Fibroblast of lung (primary cell): ENCODE data around the gene CEMIP. TPM values are rescaled to one million over a fixed set of nuclear protein-coding genes. Genes with fewer than 3 reads are reported as not detected.
"Not testable (repeated sequence)": the region's sequence is repeated elsewhere in the genome, so short reads cannot be mapped to it uniquely, and the experiment has no call there.

ENCODE experiments used
- DNase-seq, 2 donors: peaks; one replicate each; pipeline versions ENCODE4 v3.0.0 to v3.0.0-alpha.2; 2010; ENCODE audit warnings: low read depth in 2 of 2
- H2AFZ ChIP-seq: 2 replicates; pipeline ENCODE4 v1.5.1; 2012; ENCODE audit warnings: low read length, control low read depth, inconsistent platforms
- H3K27ac ChIP-seq: 2 replicates; pipeline ENCODE4 v1.5.1; 2011; ENCODE audit warnings: low read length, control low read depth; ENCODE audit not compliant: insufficient read depth
- H3K27me3 ChIP-seq: 2 replicates; pipeline ENCODE4 v1.5.1; 2011; ENCODE audit warnings: mild to moderate bottlenecking, low read length; ENCODE audit not compliant: control insufficient read depth, insufficient read depth
- H3K36me3 ChIP-seq: 2 replicates; pipeline ENCODE4 v1.5.1; 2011; ENCODE audit warnings: low read length; ENCODE audit not compliant: control insufficient read depth, insufficient read depth
- H3K4me1 ChIP-seq: 2 replicates; pipeline ENCODE4 v1.5.1; 2011; ENCODE audit warnings: low read length; ENCODE audit not compliant: control insufficient read depth, insufficient read depth; ENCODE audit errors: extremely low read depth
- H3K4me2 ChIP-seq: 2 replicates; pipeline ENCODE4 v1.5.1; 2011; ENCODE audit warnings: low read length, control low read depth; ENCODE audit not compliant: insufficient read depth; ENCODE audit errors: extremely low read depth
- H3K4me3 ChIP-seq, 4 experiments: fragments of 200-600 bp in 1 of 4; sonication (generic) in 1 of 4; replicated peaks in 1 of 4; 2 replicates each; pipeline ENCODE4 v1.5.1; 2011 to 2016; ENCODE audit warnings: low read length in 4 of 4, low read depth in 3 of 4, mild to moderate bottlenecking in 3 of 4, control low read depth in 2 of 4, inconsistent platforms in 1 of 4, mixed read lengths in 1 of 4; ENCODE audit not compliant: insufficient read depth in 1 of 4; ENCODE audit errors: control extremely low read depth in 1 of 4
- H3K79me2 ChIP-seq: 2 replicates; pipeline ENCODE4 v1.5.1; 2012; ENCODE audit warnings: mild to moderate bottlenecking, low read length, inconsistent platforms; ENCODE audit not compliant: control insufficient read depth, insufficient read depth
- H3K9ac ChIP-seq: 2 replicates; pipeline ENCODE4 v1.5.1; 2011; ENCODE audit warnings: mild to moderate bottlenecking, low read length, control low read depth; ENCODE audit not compliant: insufficient read depth
- H3K9me3 ChIP-seq: 2 replicates; pipeline ENCODE4 v1.5.1; 2012; ENCODE audit warnings: low read depth, low read length; ENCODE audit not compliant: control insufficient read depth, insufficient read depth
- H4K20me1 ChIP-seq: 2 replicates; pipeline ENCODE4 v1.5.1; 2011; ENCODE audit warnings: low read length; ENCODE audit not compliant: control insufficient read depth, insufficient read depth; ENCODE audit errors: extremely low read depth
- EZH2 ChIP-seq: IDR thresholded peaks from 2 replicates; pipeline ENCODE4 v1.5.1; 2012; ENCODE audit warnings: low read length, control low read depth, mild to moderate bottlenecking; ENCODE audit errors: missing control alignments
- polyA plus RNA-seq, 2 donors: library from polyadenylated mRNA; depleted of rRNA in 1 of 2; stranded (reverse) in 1 of 2; unstranded in 1 of 2; fragments of >200 nt; gene quantifications; 2 replicates each; pipeline ENCODE4 v1.2.1, GENCODE V29; 2011 to 2012; ENCODE audit warnings: missing spikeins in 1 of 2
- total RNA-seq: library from RNA; depleted of rRNA; stranded (reverse); fragments of >200 nt; gene quantifications from 2 replicates; pipeline ENCODE4 v1.2.1, GENCODE V29; 2014
- TF ChIP-seq, protein P1 (sequence below), 2 donors: IDR thresholded peaks in 1 of 2; conservative IDR thresholded peaks in 1 of 2; 1 replicate in 1 of 2; 2 replicates in 1 of 2; pipeline ENCODE4 v1.5.1; 2011 to 2012; ENCODE audit warnings: low read length in 2 of 2, control low read depth in 1 of 2, inconsistent platforms in 1 of 2, low read depth in 1 of 2, mild to moderate bottlenecking in 1 of 2

The CEMIP gene
- total and polyA plus RNA-seq, 2 donors (not counting 1 experiment from before 2014, with no cell fraction given) = 946 to 1,190 TPM

DNA sequence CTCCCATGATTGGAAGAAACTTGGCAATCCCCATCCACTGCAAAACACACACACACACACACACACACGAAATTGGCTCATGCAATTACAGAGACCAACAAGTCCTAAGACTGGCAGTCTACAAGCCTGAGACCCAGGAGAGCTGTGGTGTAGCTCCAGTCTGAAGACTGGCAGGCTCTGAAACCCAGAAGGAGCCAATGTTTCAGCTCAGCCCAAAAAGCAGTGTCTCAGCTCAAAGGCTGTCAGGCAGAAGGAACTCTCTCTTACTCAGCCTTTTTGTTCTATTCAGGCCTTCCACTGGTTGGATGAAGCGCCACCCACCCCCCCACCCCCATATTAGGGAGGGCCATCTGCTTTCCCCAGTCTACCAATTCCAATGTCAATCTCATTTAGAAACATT is 178.4 kb downstream of the CEMIP start:
- H3K9me3 ChIP-seq = no peaks in the 10 kb centered on the region
- no peaks in the 10 kb centered on the region for H3K27me3 ChIP-seq
- H3K4me2 ChIP-seq = no peak overlapping the region
- no peaks in the 10 kb centered on the region for H4K20me1 ChIP-seq
- H3K4me1 ChIP-seq = peaks cover 2% of the 10 kb centered on the region
- H3K27ac ChIP-seq = no peak overlapping the region
- H3K79me2 ChIP-seq = no peaks in the 10 kb centered on the region
- H3K9ac ChIP-seq = no peak overlapping the region
- DNase-seq = peak; percentile 22 to 59
- no peaks in the 10 kb centered on the region for H3K36me3 ChIP-seq
- TF ChIP-seq EZH2 = no peak
- TF ChIP-seq, protein P1, sequence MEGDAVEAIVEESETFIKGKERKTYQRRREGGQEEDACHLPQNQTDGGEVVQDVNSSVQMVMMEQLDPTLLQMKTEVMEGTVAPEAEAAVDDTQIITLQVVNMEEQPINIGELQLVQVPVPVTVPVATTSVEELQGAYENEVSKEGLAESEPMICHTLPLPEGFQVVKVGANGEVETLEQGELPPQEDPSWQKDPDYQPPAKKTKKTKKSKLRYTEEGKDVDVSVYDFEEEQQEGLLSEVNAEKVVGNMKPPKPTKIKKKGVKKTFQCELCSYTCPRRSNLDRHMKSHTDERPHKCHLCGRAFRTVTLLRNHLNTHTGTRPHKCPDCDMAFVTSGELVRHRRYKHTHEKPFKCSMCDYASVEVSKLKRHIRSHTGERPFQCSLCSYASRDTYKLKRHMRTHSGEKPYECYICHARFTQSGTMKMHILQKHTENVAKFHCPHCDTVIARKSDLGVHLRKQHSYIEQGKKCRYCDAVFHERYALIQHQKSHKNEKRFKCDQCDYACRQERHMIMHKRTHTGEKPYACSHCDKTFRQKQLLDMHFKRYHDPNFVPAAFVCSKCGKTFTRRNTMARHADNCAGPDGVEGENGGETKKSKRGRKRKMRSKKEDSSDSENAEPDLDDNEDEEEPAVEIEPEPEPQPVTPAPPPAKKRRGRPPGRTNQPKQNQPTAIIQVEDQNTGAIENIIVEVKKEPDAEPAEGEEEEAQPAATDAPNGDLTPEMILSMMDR (conservative IDR thresholded peaks at IDR 0.05 in 1 of 2, IDR thresholded peaks at IDR 0.05 in 1 of 2; ENCODE audit: low read depth in 1 of 2, low read length in 2 of 2) = no peak
- H2AFZ ChIP-seq = no peak overlapping the region
- H3K4me3 ChIP-seq = no peak overlapping the region

DNA sequence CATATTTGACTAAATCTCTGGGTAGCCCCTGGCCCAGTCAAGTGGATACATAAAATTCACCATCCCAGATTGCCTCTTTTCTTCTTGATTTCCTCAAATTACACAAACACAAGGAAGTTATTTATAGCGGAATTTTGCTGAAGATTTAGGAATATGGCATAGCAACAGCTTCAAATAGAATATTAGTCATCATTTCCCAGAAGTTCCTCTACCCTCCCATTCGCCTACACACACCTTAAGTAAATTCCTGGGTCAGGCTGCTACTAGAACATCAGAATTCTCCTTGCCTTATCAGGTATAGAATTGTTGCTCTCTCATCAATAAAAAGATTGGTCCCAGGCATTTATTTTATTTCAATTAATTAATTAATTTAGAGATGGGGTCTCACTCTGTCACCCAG is 178.8 kb downstream of the CEMIP start:
- Histone ChIP-seq H3K79me2 (no peaks in the 10 kb centered on the region), H3K9me3 (no peaks in the 10 kb centered on the region), H3K27me3 (no peaks in the 10 kb centered on the region), H2AFZ (no peak overlapping the region), H3K4me2 (no peak overlapping the region), H3K27ac (no peak overlapping the region), H4K20me1 (no peaks in the 10 kb centered on the region), H3K36me3 (no peaks in the 10 kb centered on the region), H3K9ac (no peak overlapping the region), H3K4me3 (no peak overlapping the region), H3K4me1 (peaks cover 2% of the 10 kb centered on the region)
- peak in 1 of 2 donors; percentile 80 for DNase-seq
- TF ChIP-seq, protein P1 (conservative IDR thresholded peaks at IDR 0.05 in 1 of 2, IDR thresholded peaks at IDR 0.05 in 1 of 2; ENCODE audit: low read depth in 1 of 2, low read length in 2 of 2) = no peak
- TF ChIP-seq EZH2 = no peak

DNA sequence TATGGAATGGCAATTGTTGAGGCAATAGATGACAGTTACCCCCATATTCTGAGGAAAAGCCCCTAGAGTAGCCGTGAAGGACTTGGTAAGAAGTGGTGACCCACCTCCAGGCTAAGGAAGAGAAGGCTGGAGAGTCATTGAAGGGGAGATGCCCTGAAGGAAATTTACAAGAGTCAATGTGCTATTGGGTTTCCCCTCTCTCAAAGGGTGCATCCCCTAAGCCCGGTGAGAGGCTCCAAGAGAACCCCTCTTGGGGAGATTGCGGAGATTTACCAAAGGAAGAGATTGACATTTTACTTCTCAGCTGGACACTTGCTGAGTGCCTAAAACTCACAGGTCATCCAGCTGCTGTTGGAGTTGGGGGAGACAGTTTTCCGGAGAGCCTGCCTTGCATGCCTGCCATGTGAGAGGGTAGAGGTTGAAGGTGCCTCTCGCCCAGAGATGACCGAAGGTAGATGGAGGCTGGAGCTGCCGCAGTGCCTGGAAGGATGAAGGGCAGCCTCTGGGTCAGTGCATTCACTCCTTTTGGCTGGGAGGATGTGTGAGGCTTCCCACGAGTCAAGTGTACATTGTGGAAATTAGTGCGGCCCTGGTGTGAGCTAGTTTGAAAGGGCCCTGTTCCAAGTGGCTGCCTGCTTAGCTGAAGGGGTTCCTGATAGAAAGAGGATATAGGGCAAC is 179.8 kb downstream of the CEMIP start:
- no peaks in the 10 kb centered on the region for H3K27me3 ChIP-seq
- peaks cover 2% of the 10 kb centered on the region for H3K4me1 ChIP-seq
- H3K4me2 ChIP-seq = no peak overlapping the region
- DNase-seq = no peak
- H3K79me2 ChIP-seq = no peaks in the 10 kb centered on the region
- H3K27ac ChIP-seq = no peak overlapping the region
- TF ChIP-seq, protein P1 (conservative IDR thresholded peaks at IDR 0.05 in 1 of 2, IDR thresholded peaks at IDR 0.05 in 1 of 2; ENCODE audit: low read depth in 1 of 2, low read length in 2 of 2) = no peak
- no peak for TF ChIP-seq EZH2
- no peak overlapping the region for H3K9ac ChIP-seq
- H3K4me3 ChIP-seq = no peak overlapping the region
- H2AFZ ChIP-seq = no peak overlapping the region
- H3K36me3 ChIP-seq = no peaks in the 10 kb centered on the region
- no peaks in the 10 kb centered on the region for H4K20me1 ChIP-seq
- H3K9me3 ChIP-seq = no peaks in the 10 kb centered on the region

DNA sequence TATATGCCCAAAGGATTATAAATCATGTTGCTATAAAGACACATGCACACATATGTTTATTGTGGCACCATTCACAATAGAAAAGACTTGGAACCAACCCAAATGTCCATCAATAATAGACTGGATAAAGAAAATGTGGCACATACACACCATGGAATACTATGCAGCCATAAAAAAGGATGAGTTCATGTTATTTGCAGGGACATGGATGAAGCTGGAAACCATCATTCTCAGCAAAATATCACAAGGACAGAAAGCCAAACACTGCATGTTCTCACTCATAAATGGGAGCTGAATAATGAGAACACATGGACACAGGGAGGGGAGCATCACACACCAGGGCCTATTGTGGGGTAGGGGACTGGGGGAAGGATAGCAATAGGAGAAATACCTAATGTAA is 186.3 kb downstream of the CEMIP start:
- H3K4me3 ChIP-seq, H3K9me3 ChIP-seq, DNase-seq, H3K4me1 ChIP-seq, H3K79me2 ChIP-seq, H4K20me1 ChIP-seq, H3K27me3 ChIP-seq, H3K4me2 ChIP-seq, H3K36me3 ChIP-seq, H3K27ac ChIP-seq, H2AFZ ChIP-seq, H3K9ac ChIP-seq: not testable (repeated sequence)
